GM21737 (cell line): ENCODE data around the gene CCT7.

Experiments
- ATAC-seq: cut with Tn5 transposase; IDR thresholded peaks from one replicate; pipeline ENCODE4 v1.9.1; 2021; ENCODE audit warnings: mild to moderate bottlenecking, moderate library complexity; ENCODE audit not compliant: unreplicated experiment

Gene CCT7

GRCh38 chr2:73266061-73266901 is 32.2 kb downstream of the CCT7 start:
- ATAC-seq: no peak

- no peak for ATAC-seq
Measured at GRCh38 chr2:73267008-73267407, 32.9 kb downstream of the CCT7 start.

- ATAC-seq: no peak
Measured at GRCh38 chr2:73268366-73268829, 34.3 kb downstream of the CCT7 start.

- ATAC-seq: peak; percentile 81
Measured at GRCh38 chr2:73268830-73269685, 35.0 kb downstream of the CCT7 start.

- ATAC-seq: no peak
Measured at GRCh38 chr2:73269686-73270465, 35.8 kb downstream of the CCT7 start.

GRCh38 chr2:73272270-73272669 is 38.2 kb downstream of the CCT7 start:
- no peak for ATAC-seq

- ATAC-seq: no peak
Measured at GRCh38 chr2:73279852-73280251, 45.7 kb downstream of the CCT7 start.

GRCh38 chr2:73281244-73281643 is 47.1 kb downstream of the CCT7 start:
- no peak for ATAC-seq

- no peak for ATAC-seq
Measured at GRCh38 chr2:73282924-73283544, 48.9 kb downstream of the CCT7 start.

- ATAC-seq: no peak
Measured at GRCh38 chr2:73283545-73284295, 49.6 kb downstream of the CCT7 start.

GRCh38 chr2:73284296-73285158 is 50.4 kb downstream of the CCT7 start, which contains the start of gene FBXO41:
TSS of gene FBXO41 (minus strand) at chr2:73284478. CDS start at chr2:73269630, 14,848 bp downstream.
- ATAC-seq: peak; percentile 71

- ATAC-seq: peak; percentile 54
Measured at GRCh38 chr2:73285159-73285739, 51.1 kb downstream of the CCT7 start.

GRCh38 chr2:73286134-73286655 is 52.1 kb downstream of the CCT7 start:
- ATAC-seq: no peak

GRCh38 chr2:73289304-73289703 is 55.2 kb downstream of the CCT7 start:
- ATAC-seq: no peak

GRCh38 chr2:73290049-73290839 is 56.1 kb downstream of the CCT7 start:
- no peak for ATAC-seq

GRCh38 chr2:73291093-73291460 is 57.0 kb downstream of the CCT7 start:
- no peak for ATAC-seq
